Adrenal gland (tissue), 5 donors: Measurements from ENCODE around the gene AP2A2.

Source experiments
- CTCF ChIP-seq, 6 experiments: fragments of 450-650 bp in 4 of 6; fragments of 200-600 bp in 2 of 6; sonication (generic) in 1 of 6; IDR thresholded peaks; 1 replicate in 5 of 6; 2 replicates in 1 of 6; pipeline versions ENCODE4 v1.5.1 to v1.8.0; 2016 to 2021; ENCODE audit warnings: antibody characterized with exemption in 6 of 6, mild to moderate bottlenecking in 2 of 6, moderate library complexity in 1 of 6
- POLR2A ChIP-seq, 2 donors: fragments of 450-650 bp; IDR thresholded peaks; one replicate each; pipeline ENCODE4 v1.6.1; 2017; ENCODE audit warnings: antibody characterized with exemption in 2 of 2, mild to moderate bottlenecking in 2 of 2, moderate library complexity in 1 of 2
- donor health status: DM: no; HTN: no; CAD: no.

- TF ChIP-seq CTCF (IDR thresholded peaks at IDR 0.05) (no peak), POLR2A (IDR thresholded peaks at IDR 0.05) (no peak)
Observed at GRCh38 chr11:907668-908067, 18.0 kb upstream of the AP2A2 start.
